A673 (cell line): Measurements from ENCODE around the gene SLC25A29. TPM values are rescaled to one million over a fixed set of nuclear protein-coding genes. Genes with fewer than 3 reads are reported as not detected.

Experiments
- BruUV-seq: library from RNA; stranded (reverse); fragments of 400-500 nt; replicated peaks from 2 replicates; lab custom pipeline; 2021; lab: Mats Ljungman, UMichigan
- CTCF ChIA-PET: fragments of 300-600 bp; sonication (Branson Sonifier 250); formaldehyde crosslinking; loops from one replicate; lab custom pipeline; 2022; ENCODE audit warnings: antibody characterized with exemption; lab: Charles Lee
- POLR2A ChIA-PET: fragments of 300-600 bp; sonication (Branson Sonifier 250); formaldehyde crosslinking; loops from one replicate; lab custom pipeline; 2022; ENCODE audit warnings: antibody characterized with exemption; ENCODE audit not compliant: low non-redundant PET; lab: Charles Lee
- DNase-seq: peaks from one replicate; pipeline ENCODE4 v3.0.0-alpha.2; 2015; ENCODE audit warnings: low spot score
- H3K27ac ChIP-seq: fragments of 200-600 bp; sonication (generic); 2 replicates; pipeline ENCODE4 v1.5.1; 2016; ENCODE audit warnings: mixed run types, low read depth, mild to moderate bottlenecking, mixed read lengths, antibody characterized with exemption, low read length; ENCODE audit not compliant: poor library complexity, severe bottlenecking
- H3K27me3 ChIP-seq: fragments of 200-600 bp; sonication (generic); replicated peaks from 2 replicates; pipeline ENCODE4 v1.6.1; 2017; ENCODE audit warnings: mixed run types, low read depth, mild to moderate bottlenecking, mixed read lengths, antibody characterized with exemption, low read length; ENCODE audit not compliant: insufficient read depth, poor library complexity
- H3K36me3 ChIP-seq: fragments of 200-600 bp; sonication (generic); 2 replicates; pipeline ENCODE4 v1.6.1; 2016; ENCODE audit warnings: mixed run types, mild to moderate bottlenecking, mixed read lengths, antibody characterized with exemption, low read length; ENCODE audit not compliant: insufficient read depth, poor library complexity, severe bottlenecking
- H3K4me1 ChIP-seq: fragments of 200-600 bp; sonication (generic); 2 replicates; pipeline ENCODE4 v1.6.1; 2017; ENCODE audit warnings: mixed run types, mild to moderate bottlenecking, mixed read lengths, antibody characterized with exemption, low read length; ENCODE audit not compliant: insufficient read depth, poor library complexity, severe bottlenecking
- H3K4me3 ChIP-seq: fragments of 200-600 bp; sonication (generic); 2 replicates; pipeline ENCODE4 v1.5.1; 2016; ENCODE audit warnings: low read depth, mixed run types, mild to moderate bottlenecking, mixed read lengths, low read length; ENCODE audit not compliant: poor library complexity, severe bottlenecking
- H3K9me3 ChIP-seq: fragments of 200-600 bp; sonication (generic); 2 replicates; pipeline ENCODE4 v1.6.1; 2016; ENCODE audit warnings: mixed run types, low read depth, mild to moderate bottlenecking, mixed read lengths, antibody characterized with exemption, low read length; ENCODE audit not compliant: poor library complexity, severe bottlenecking
- CTCF ChIP-seq: fragments of 300-800, 200-600 bp; sonication (generic); conservative IDR thresholded peaks from 2 replicates; pipeline ENCODE4 v1.5.1; 2017; ENCODE audit warnings: low read depth, mild to moderate bottlenecking, antibody characterized with exemption, low read length, moderate library complexity, mixed read lengths
- EZH2 ChIP-seq: fragments of 200-600 bp; sonication (generic); IDR thresholded peaks from 2 replicates; pipeline ENCODE4 v1.6.1; 2017; ENCODE audit warnings: borderline replicate concordance, low read depth, mild to moderate bottlenecking, mixed read lengths, antibody characterized with exemption, low read length; ENCODE audit not compliant: poor library complexity, severe bottlenecking
- intact Hi-C: fragments of 100-400 bp; cut with micrococcal nuclease; formaldehyde crosslinking; loops from one replicate; pipeline ENCODE4 v1.10.0; 2022; ENCODE audit not compliant: unreplicated experiment
- total RNA-seq: library from RNA; stranded (reverse); gene quantifications from 2 replicates; pipeline ENCODE4 v1.2.3, GENCODE V29; 2021

The SLC25A29 gene
- total RNA-seq, 1 experiment from 2014 or later: 49.3 TPM

DNA sequence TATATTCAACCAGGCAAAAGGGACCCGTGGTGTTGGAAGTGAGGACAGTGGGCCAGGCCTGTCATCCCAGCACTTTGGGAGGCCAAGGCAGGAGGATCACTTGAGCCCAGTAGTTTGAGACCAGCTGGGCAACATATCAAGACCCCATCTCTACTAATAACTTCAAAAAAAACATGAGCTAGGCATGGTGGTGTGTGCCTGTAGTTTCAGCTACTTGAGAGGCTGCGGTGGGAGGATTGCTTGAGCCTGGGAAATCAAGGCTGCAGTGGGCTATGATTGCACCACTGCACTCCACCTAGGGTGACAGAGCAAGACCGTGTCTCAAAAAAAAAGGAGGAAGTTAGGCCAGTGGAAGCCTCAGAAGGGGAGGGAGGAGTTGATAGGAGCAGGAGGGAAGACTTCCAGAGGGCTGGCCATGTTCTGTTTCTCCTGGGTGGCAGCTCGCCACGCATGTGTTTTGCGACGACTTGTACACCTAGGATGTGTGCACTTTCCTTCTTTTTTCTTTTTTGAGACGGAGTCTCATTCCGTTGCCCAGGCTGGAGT, 10.1 kb downstream of the SLC25A29 start:
- TF ChIP-seq EZH2 (no peak), CTCF (no peak)
- peaks cover 3% of the 10 kb centered on the region for H3K36me3 ChIP-seq
- ChIA-PET CTCF (no interaction called here), POLR2A (no interaction called here)
- no peaks in the 10 kb centered on the region for H3K4me1 ChIP-seq
- no peak overlapping the region for H3K4me3 ChIP-seq
- no peak overlapping the region for H3K27ac ChIP-seq
- no peaks in the 10 kb centered on the region for H3K9me3 ChIP-seq
- no TSS peak for BruUV-seq
- H3K27me3 ChIP-seq: no peaks in the 10 kb centered on the region
- no peak for DNase-seq
- intact Hi-C loops: no loop called here

GRCh38 chr14:100295376-100296105, 10.7 kb downstream of the SLC25A29 start:
- DNase-seq: no peak
- no TSS peak for BruUV-seq
- intact Hi-C loops: no loop called here
- Histone ChIP-seq H3K27ac (no peak overlapping the region), H3K4me3 (no peak overlapping the region), H3K36me3 (peaks cover 3% of the 10 kb centered on the region), H3K9me3 (no peaks in the 10 kb centered on the region), H3K27me3 (no peaks in the 10 kb centered on the region), H3K4me1 (no peaks in the 10 kb centered on the region)
- ChIA-PET POLR2A (no interaction called here), CTCF (interaction anchor here (1.3 kb wide), 1 partner anchor 10 kb away, joined by 7 read pairs; no protein-coding TSS in a partner anchor)
- TF ChIP-seq EZH2 (no peak), CTCF (no peak)

- intact Hi-C loops: no loop called here
- Histone ChIP-seq H3K27ac (no peak overlapping the region), H3K4me1 (no peaks in the 10 kb centered on the region), H3K9me3 (no peaks in the 10 kb centered on the region), H3K4me3 (no peak overlapping the region), H3K27me3 (no peaks in the 10 kb centered on the region), H3K36me3 (peaks cover 3% of the 10 kb centered on the region)
- ChIA-PET POLR2A (no interaction called here), CTCF (interaction anchor here (1.3 kb wide), 1 partner anchor 10 kb away, joined by 7 read pairs; no protein-coding TSS in a partner anchor)
- no TSS peak for BruUV-seq
- DNase-seq: no peak
- TF ChIP-seq CTCF (no peak), EZH2 (no peak)
Measured at GRCh38 chr14:100294963-100295330, 11.3 kb downstream of the SLC25A29 start.
